ENCODE measurements around the gene MLPH.

Gene MLPH

DNA sequence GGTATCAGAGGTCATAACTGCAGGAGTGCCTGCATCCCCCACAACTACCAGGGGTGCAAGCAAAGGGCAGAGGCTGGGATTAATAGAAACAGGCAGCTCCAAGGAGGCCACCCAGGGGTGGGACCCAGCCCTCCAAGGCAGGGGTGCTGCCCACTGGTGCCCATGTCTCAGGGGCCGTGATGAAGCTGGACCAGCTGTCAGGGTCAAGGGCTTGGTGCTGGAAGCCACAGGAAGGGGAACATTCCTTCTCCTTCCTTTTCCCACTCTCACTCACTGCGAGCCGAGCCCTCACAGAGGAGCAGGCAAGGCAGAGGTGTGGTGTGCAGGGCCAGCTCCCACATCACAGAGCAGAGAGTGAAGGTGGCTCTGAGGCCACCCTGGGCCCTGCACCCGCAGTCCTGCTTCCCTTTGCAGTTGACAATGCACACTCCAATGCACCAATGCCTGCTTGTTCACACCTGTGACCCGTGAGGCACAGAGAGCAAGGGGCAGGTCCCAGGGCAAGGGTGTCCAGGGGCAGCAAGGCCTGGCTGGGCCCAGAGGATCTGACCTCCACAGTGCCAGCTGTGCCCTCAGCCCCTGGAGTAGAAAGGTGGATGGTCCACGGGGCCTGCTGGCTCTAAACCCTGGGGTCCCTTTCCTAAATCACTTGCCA lies 28.7 kb downstream of the MLPH start:
- Histone ChIP-seq H3K4me1 (ENCODE audit: control insufficient read depth in 2 of 2, insufficient read depth in 1 of 2, low read depth in 1 of 2, low read length in 2 of 2) (no peaks in the 10 kb centered on the region), H2AFZ (ENCODE audit: low read length) (no peak overlapping the region), H3K23ac (ENCODE audit: low read depth, low read length, poor library complexity) (peak overlapping the region; percentile 61), H3K4me3 (ENCODE audit: low read length in 2 of 2) (no peak overlapping the region), H3K27me3 (ENCODE audit: control insufficient read depth in 3 of 3, insufficient read depth in 3 of 3, low read depth in 1 of 3, low read length in 3 of 3) (peaks cover 0 to 4% (median 0%) of the 10 kb centered on the region in 3 experiments), H3K79me1 (ENCODE audit: low read depth, low read length) (no peaks in the 10 kb centered on the region), H4K8ac (ENCODE audit: low read depth, low read length) (peak overlapping the region; percentile 66), H3K9me3 (replicated peaks in 1 of 2; ENCODE audit: control insufficient read depth in 2 of 2, insufficient read depth in 1 of 2, low read depth in 1 of 2, low read length in 2 of 2) (no peaks in the 10 kb centered on the region), H2BK12ac (ENCODE audit: low read length) (no peak overlapping the region), H4K91ac (ENCODE audit: low read depth, low read length, poor library complexity) (no peak overlapping the region), H3K27ac (replicated peaks; ENCODE audit: low read length) (no peak overlapping the region), H3K9ac (ENCODE audit: low read depth, low read length, poor library complexity) (peak overlapping the region; percentile 47), H2AK5ac (ENCODE audit: low read depth, low read length) (no peak overlapping the region), H3K4me2 (ENCODE audit: insufficient read depth, low read length, poor library complexity, severe bottlenecking) (no peak overlapping the region), H3K4ac (ENCODE audit: low read length) (peak overlapping the region; percentile 45), H2BK15ac (ENCODE audit: low read length) (no peak overlapping the region), H3K14ac (ENCODE audit: low read length) (peak overlapping the region; percentile 94), H2BK120ac (ENCODE audit: low read depth, low read length) (no peak overlapping the region), H3K36me3 (replicated peaks in 1 of 2; ENCODE audit: control insufficient read depth in 2 of 2, insufficient read depth in 2 of 2, low read length in 2 of 2) (no peaks in the 10 kb centered on the region), H3K18ac (ENCODE audit: low read length) (no peak overlapping the region), H2BK5ac (ENCODE audit: low read length) (peak overlapping the region; percentile 83)
- DNase-seq (ENCODE audit: low spot score) = no peak
- WGBS, 2 donors (ENCODE audit: extremely low coverage in 2 of 2, insufficient read length in 2 of 2, insufficient replicate concordance in 1 of 2) = no CpG with 5 or more reads among the region's 6 CpGs

DNA sequence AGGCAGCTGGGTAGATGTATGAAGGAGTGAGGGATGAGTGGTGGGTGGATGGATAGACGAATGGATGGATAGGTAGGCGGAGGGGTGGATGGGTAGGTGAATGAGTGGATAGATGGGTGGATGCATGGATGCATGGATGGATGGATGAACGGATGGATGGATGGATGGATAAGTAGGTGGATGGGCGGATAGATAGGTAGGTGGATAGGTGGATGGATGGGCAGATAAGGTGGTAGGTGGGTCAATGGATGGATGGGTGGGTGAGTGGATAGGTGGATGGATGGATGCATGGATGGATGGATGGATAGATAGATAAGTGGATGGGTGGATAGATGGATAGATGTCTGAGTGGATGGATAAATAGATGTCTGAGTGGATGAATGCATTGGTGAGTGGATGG lies 30.1 kb downstream of the MLPH start:
- 100% methylated on average over 1 of the region's 4 CpGs; no CpG with 5 or more reads in 1 of the 2 donors for WGBS, 2 donors (ENCODE audit: extremely low coverage in 2 of 2, insufficient read length in 2 of 2, insufficient replicate concordance in 1 of 2)
- Histone ChIP-seq H3K18ac (ENCODE audit: low read length) (no peak overlapping the region), H3K14ac (ENCODE audit: low read length) (no peak overlapping the region)

DNA sequence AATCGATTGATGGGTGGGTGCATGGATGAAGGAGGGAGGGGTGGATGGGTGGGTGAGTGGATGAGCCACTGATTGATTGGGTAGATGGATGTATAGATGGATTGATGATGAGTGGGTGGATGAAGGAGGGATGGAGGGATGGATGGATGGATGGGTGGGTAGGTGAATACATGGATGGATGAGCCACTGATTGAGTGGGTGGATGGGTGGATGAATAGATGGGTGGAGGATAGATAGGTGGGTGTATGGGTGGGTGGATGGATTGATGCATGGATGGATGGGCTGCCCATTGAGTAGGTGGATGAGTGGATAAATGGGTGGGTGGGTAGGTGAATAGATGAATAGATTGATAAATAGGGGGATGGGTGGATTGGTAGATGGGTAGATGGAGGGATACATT lies 30.9 kb downstream of the MLPH start:
- Histone ChIP-seq H3K4ac (ENCODE audit: low read length) (no peak overlapping the region), H3K18ac (ENCODE audit: low read length) (no peak overlapping the region), H3K27ac (replicated peaks; ENCODE audit: low read length) (no peak overlapping the region), H3K27me3 (ENCODE audit: control insufficient read depth in 3 of 3, insufficient read depth in 3 of 3, low read depth in 1 of 3, low read length in 3 of 3) (peaks cover 0 to 4% (median 0%) of the 10 kb centered on the region in 3 experiments), H3K9ac (ENCODE audit: low read depth, low read length, poor library complexity) (peak overlapping the region; percentile 15), H4K91ac (ENCODE audit: low read depth, low read length, poor library complexity) (no peak overlapping the region), H3K79me1 (ENCODE audit: low read depth, low read length) (no peaks in the 10 kb centered on the region), H3K4me1 (ENCODE audit: control insufficient read depth in 2 of 2, insufficient read depth in 1 of 2, low read depth in 1 of 2, low read length in 2 of 2) (no peaks in the 10 kb centered on the region), H4K8ac (ENCODE audit: low read depth, low read length) (no peak overlapping the region), H2AK5ac (ENCODE audit: low read depth, low read length) (no peak overlapping the region), H3K14ac (ENCODE audit: low read length) (no peak overlapping the region), H3K36me3 (replicated peaks in 1 of 2; ENCODE audit: control insufficient read depth in 2 of 2, insufficient read depth in 2 of 2, low read length in 2 of 2) (no peaks in the 10 kb centered on the region), H2BK12ac (ENCODE audit: low read length) (no peak overlapping the region), H3K4me2 (ENCODE audit: insufficient read depth, low read length, poor library complexity, severe bottlenecking) (no peak overlapping the region), H2BK120ac (ENCODE audit: low read depth, low read length) (no peak overlapping the region), H2BK5ac (ENCODE audit: low read length) (no peak overlapping the region), H3K23ac (ENCODE audit: low read depth, low read length, poor library complexity) (no peak overlapping the region), H3K9me3 (replicated peaks in 1 of 2; ENCODE audit: control insufficient read depth in 2 of 2, insufficient read depth in 1 of 2, low read depth in 1 of 2, low read length in 2 of 2) (no peaks in the 10 kb centered on the region), H2AFZ (ENCODE audit: low read length) (no peak overlapping the region), H2BK15ac (ENCODE audit: low read length) (no peak overlapping the region), H3K4me3 (ENCODE audit: low read length in 2 of 2) (peak overlapping the region in 1 of 2 donors; percentile 20)
- no peak for DNase-seq (ENCODE audit: low spot score)
- no CpG with 5 or more reads among the region's 1 CpG for whole genome bisulfite sequencing, 2 donors (ENCODE audit: extremely low coverage in 2 of 2, insufficient read length in 2 of 2, insufficient replicate concordance in 1 of 2)

More for the DNA sequence above, 30.1 kb downstream of the MLPH start:
- H3K79me1 ChIP-seq (ENCODE audit: low read depth, low read length) = no peaks in the 10 kb centered on the region
- H3K9ac ChIP-seq (ENCODE audit: low read depth, low read length, poor library complexity) = no peak overlapping the region
- no peak overlapping the region for H4K8ac ChIP-seq (ENCODE audit: low read depth, low read length)
- no peak overlapping the region for H3K27ac ChIP-seq (replicated peaks; ENCODE audit: low read length)
- H2AFZ ChIP-seq (ENCODE audit: low read length) = no peak overlapping the region
- H2BK120ac ChIP-seq (ENCODE audit: low read depth, low read length) = no peak overlapping the region
- H3K4me2 ChIP-seq (ENCODE audit: insufficient read depth, low read length, poor library complexity, severe bottlenecking) = no peak overlapping the region
- no peaks in the 10 kb centered on the region for H3K9me3 ChIP-seq (replicated peaks in 1 of 2; ENCODE audit: control insufficient read depth in 2 of 2, insufficient read depth in 1 of 2, low read depth in 1 of 2, low read length in 2 of 2)
- no peak overlapping the region for H4K91ac ChIP-seq (ENCODE audit: low read depth, low read length, poor library complexity)
- H2BK15ac ChIP-seq (ENCODE audit: low read length) = no peak overlapping the region
- no peak overlapping the region for H2BK5ac ChIP-seq (ENCODE audit: low read length)
- DNase-seq (ENCODE audit: low spot score) = no peak
- H3K36me3 ChIP-seq (replicated peaks in 1 of 2; ENCODE audit: control insufficient read depth in 2 of 2, insufficient read depth in 2 of 2, low read length in 2 of 2) = no peaks in the 10 kb centered on the region
- no peak overlapping the region for H3K23ac ChIP-seq (ENCODE audit: low read depth, low read length, poor library complexity)
- no peak overlapping the region for H3K4ac ChIP-seq (ENCODE audit: low read length)
- H3K4me1 ChIP-seq (ENCODE audit: control insufficient read depth in 2 of 2, insufficient read depth in 1 of 2, low read depth in 1 of 2, low read length in 2 of 2) = no peaks in the 10 kb centered on the region
- no peak overlapping the region for H3K4me3 ChIP-seq (ENCODE audit: low read length in 2 of 2)
- peaks cover 0 to 4% (median 0%) of the 10 kb centered on the region in 3 experiments for H3K27me3 ChIP-seq (ENCODE audit: control insufficient read depth in 3 of 3, insufficient read depth in 3 of 3, low read depth in 1 of 3, low read length in 3 of 3)
- H2BK12ac ChIP-seq (ENCODE audit: low read length) = no peak overlapping the region
- H2AK5ac ChIP-seq (ENCODE audit: low read depth, low read length) = no peak overlapping the region

DNA sequence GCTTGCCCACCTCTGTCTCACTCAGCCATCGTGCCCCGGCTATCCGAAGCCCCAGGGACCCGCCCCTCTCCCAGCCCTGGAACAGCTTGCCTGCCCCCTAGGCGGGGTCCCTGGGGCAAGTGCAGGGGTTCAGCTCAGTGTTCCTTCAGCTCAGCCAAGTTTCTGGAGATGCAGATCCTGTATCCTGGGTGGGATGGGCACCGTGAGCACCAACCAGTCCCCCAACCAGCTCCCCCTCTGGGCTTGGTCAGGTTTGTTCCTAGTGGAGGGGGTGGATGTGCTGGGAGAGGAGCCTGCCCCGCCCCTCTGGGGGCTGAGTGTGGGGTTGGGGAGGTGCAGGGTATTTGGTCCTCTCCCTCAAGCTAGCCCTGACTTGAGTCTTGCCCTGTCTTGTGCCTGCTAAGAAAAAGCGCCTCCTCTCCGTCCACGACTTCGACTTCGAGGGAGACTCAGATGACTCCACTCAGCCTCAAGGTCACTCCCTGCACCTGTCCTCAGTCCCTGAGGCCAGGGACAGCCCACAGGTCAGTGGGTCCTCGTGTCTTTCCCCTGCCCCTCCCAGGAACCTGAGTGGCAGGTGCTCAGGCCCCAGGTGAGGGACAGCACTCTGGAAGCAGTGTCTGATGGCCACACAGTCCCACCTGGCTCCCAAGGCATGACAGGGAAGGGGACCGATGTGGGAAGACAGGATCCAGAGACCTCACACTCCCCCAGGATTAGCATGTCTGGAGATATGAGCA lies 32.6 kb downstream of the MLPH start:
- no peaks in the 10 kb centered on the region for H3K9me3 ChIP-seq (replicated peaks in 1 of 2; ENCODE audit: control insufficient read depth in 2 of 2, insufficient read depth in 1 of 2, low read depth in 1 of 2, low read length in 2 of 2)
- H4K8ac ChIP-seq (ENCODE audit: low read depth, low read length) = no peak overlapping the region
- peak overlapping the region in 1 of 2 donors; percentile 30 for H3K4me3 ChIP-seq (ENCODE audit: low read length in 2 of 2)
- no peak overlapping the region for H2AFZ ChIP-seq (ENCODE audit: low read length)
- no peak overlapping the region for H2BK120ac ChIP-seq (ENCODE audit: low read depth, low read length)
- no peak overlapping the region for H2BK12ac ChIP-seq (ENCODE audit: low read length)
- H3K4ac ChIP-seq (ENCODE audit: low read length) = no peak overlapping the region
- no peak overlapping the region for H3K9ac ChIP-seq (ENCODE audit: low read depth, low read length, poor library complexity)
- no peak overlapping the region for H3K14ac ChIP-seq (ENCODE audit: low read length)
- H3K18ac ChIP-seq (ENCODE audit: low read length) = no peak overlapping the region
- H3K4me2 ChIP-seq (ENCODE audit: insufficient read depth, low read length, poor library complexity, severe bottlenecking) = no peak overlapping the region
- no peaks in the 10 kb centered on the region for H3K36me3 ChIP-seq (replicated peaks in 1 of 2; ENCODE audit: control insufficient read depth in 2 of 2, insufficient read depth in 2 of 2, low read length in 2 of 2)
- no peaks in the 10 kb centered on the region for H3K4me1 ChIP-seq (ENCODE audit: control insufficient read depth in 2 of 2, insufficient read depth in 1 of 2, low read depth in 1 of 2, low read length in 2 of 2)
- H2AK5ac ChIP-seq (ENCODE audit: low read depth, low read length) = no peak overlapping the region
- H3K23ac ChIP-seq (ENCODE audit: low read depth, low read length, poor library complexity) = no peak overlapping the region
- no peaks in the 10 kb centered on the region for H3K79me1 ChIP-seq (ENCODE audit: low read depth, low read length)
- H2BK5ac ChIP-seq (ENCODE audit: low read length) = no peak overlapping the region
- no CpG with 5 or more reads among the region's 14 CpGs for WGBS, 2 donors (ENCODE audit: extremely low coverage in 2 of 2, insufficient read length in 2 of 2, insufficient replicate concordance in 1 of 2)
- no peak overlapping the region for H2BK15ac ChIP-seq (ENCODE audit: low read length)
- H3K27ac ChIP-seq (replicated peaks; ENCODE audit: low read length) = no peak overlapping the region
- H4K91ac ChIP-seq (ENCODE audit: low read depth, low read length, poor library complexity) = no peak overlapping the region
- no peak for DNase-seq (ENCODE audit: low spot score)
- peaks cover 0 to 4% (median 0%) of the 10 kb centered on the region in 3 experiments for H3K27me3 ChIP-seq (ENCODE audit: control insufficient read depth in 3 of 3, insufficient read depth in 3 of 3, low read depth in 1 of 3, low read length in 3 of 3)
